NCI-H82 (cell line): ENCODE measurements around the gene TMCC1.
A peak's percentile ranks its signal among the peaks of the same experiment; 100 is the strongest.
"Not testable (repeated sequence)": the region's sequence is repeated elsewhere in the genome, so short reads cannot be mapped to it uniquely, and the experiment has no call there.

Experiments
- DNase-seq: peaks from one replicate; lab custom pipeline; 2025; lab: John Stamatoyannopoulos, UW

Gene TMCC1

GRCh38 chr3:129892857-129893580, 492 bp downstream of the TMCC1 start:
- DNase-seq, result peak; percentile 89

- DNase-seq, result peak; percentile 59
Measured at GRCh38 chr3:129892486-129892856, 1.0 kb downstream of the TMCC1 start.

- DNase-seq, result no peak
Measured at GRCh38 chr3:129890891-129891290, 2.6 kb downstream of the TMCC1 start.

GRCh38 chr3:129890125-129890524, 3.4 kb downstream of the TMCC1 start:
- DNase-seq, result peak; percentile 64

- DNase-seq, result no peak
Measured at GRCh38 chr3:129888771-129889170, 4.7 kb downstream of the TMCC1 start.

GRCh38 chr3:129881261-129881660, 12.2 kb downstream of the TMCC1 start:
- DNase-seq, result no peak

GRCh38 chr3:129878355-129878754, 15.2 kb downstream of the TMCC1 start:
- no peak for DNase-seq

GRCh38 chr3:129874479-129874878, 19.0 kb downstream of the TMCC1 start:
- DNase-seq, result not testable (repeated sequence)

GRCh38 chr3:129868912-129869311, 24.6 kb downstream of the TMCC1 start:
- DNase-seq, result no peak

- no peak for DNase-seq
Measured at GRCh38 chr3:129867506-129868124, 25.9 kb downstream of the TMCC1 start.

GRCh38 chr3:129865806-129866205, 27.7 kb downstream of the TMCC1 start:
- no peak for DNase-seq

- DNase-seq, result no peak
Measured at GRCh38 chr3:129864519-129864918, 29.0 kb downstream of the TMCC1 start.

GRCh38 chr3:129859272-129859671, 34.2 kb downstream of the TMCC1 start:
- DNase-seq, result no peak

- no peak for DNase-seq
Measured at GRCh38 chr3:129857899-129858298, 35.6 kb downstream of the TMCC1 start.

- DNase-seq, result not testable (repeated sequence)
Measured at GRCh38 chr3:129856790-129857189, 36.7 kb downstream of the TMCC1 start.

- DNase-seq, result no peak
Measured at GRCh38 chr3:129855832-129856419, 37.6 kb downstream of the TMCC1 start.

- no peak for DNase-seq
Measured at GRCh38 chr3:129855170-129855831, 38.2 kb downstream of the TMCC1 start.

- no peak for DNase-seq
Measured at GRCh38 chr3:129854460-129854859, 39.1 kb downstream of the TMCC1 start.

GRCh38 chr3:129845956-129846355, 47.6 kb downstream of the TMCC1 start:
- DNase-seq, result no peak

- DNase-seq, result no peak
Measured at GRCh38 chr3:129840707-129841360, 52.7 kb downstream of the TMCC1 start.

GRCh38 chr3:129838086-129838485, 55.4 kb downstream of the TMCC1 start:
- DNase-seq, result no peak

GRCh38 chr3:129837065-129837642, 56.4 kb downstream of the TMCC1 start:
- peak; percentile 17 for DNase-seq
